Left lung (tissue), 10 donors: ENCODE data around the gene IMMP2L. TPM values are rescaled to one million over a fixed set of nuclear protein-coding genes. Genes with fewer than 3 reads are reported as not detected.

ENCODE experiments used
- ATAC-seq: fragments of 200-7000 bp; cut with Tn5 transposase; one replicate; pipeline ENCODE4 v1.9.1; 2020; ENCODE audit warnings: moderate library complexity
- DNase-seq, 4 donors: peaks; one replicate each; pipeline ENCODE4 v3.0.0-alpha.2; 2013 to 2020
- H3K27ac ChIP-seq, 2 donors: fragments of 200-600 bp; sonication (generic) in 1 of 2; one replicate each; pipeline versions ENCODE4 v1.5.0 to v1.8.0; 2020 to 2021
- H3K27me3 ChIP-seq, 2 donors: fragments of 200-600 bp; sonication (generic) in 1 of 2; one replicate each; pipeline versions ENCODE4 v1.5.0 to v1.8.0; 2020 to 2021
- H3K36me3 ChIP-seq, 2 donors: fragments of 200-600 bp; sonication (generic) in 1 of 2; one replicate each; pipeline versions ENCODE4 v1.5.0 to v1.8.0; 2020 to 2021
- H3K4me1 ChIP-seq, 2 donors: fragments of 200-600 bp; one replicate each; pipeline ENCODE4 v1.8.0; 2021
- H3K4me3 ChIP-seq, 2 donors: fragments of 200-600 bp; sonication (generic) in 1 of 2; one replicate each; pipeline versions ENCODE4 v1.5.0 to v1.8.0; 2020 to 2021; ENCODE audit warnings: mild to moderate bottlenecking in 1 of 2
- H3K9me3 ChIP-seq, 2 donors: fragments of 200-600 bp; sonication (generic) in 1 of 2; one replicate each; pipeline versions ENCODE4 v1.5.0 to v1.8.0; 2020 to 2021
- intact Hi-C, 2 donors: fragments of 100-400 bp; cut with DNase I; formaldehyde crosslinking; loops; one replicate each; pipeline versions ENCODE4 v1.11.2 to v1.14.2; 2022
- polyA plus RNA-seq, 6 donors: library from polyadenylated mRNA; unstranded; fragments of 120-200 nt; gene quantifications; one replicate each; pipeline ENCODE4 v1.2.1, GENCODE V29; 2013; ENCODE audit not compliant: insufficient read length in 6 of 6
- total RNA-seq, 2 donors: library from RNA; stranded (reverse); fragmentation: NEBNext Ultra II Directional; extraction: Animal tissue kit (Norgen Biotek cat#: 25700); gene quantifications; one replicate each; pipeline ENCODE4 v1.2.1, GENCODE V29; 2021
- TF ChIP-seq, protein P1 (sequence below), 2 donors: fragments of 200-600 bp; sonication (generic) in 1 of 2; IDR thresholded peaks; one replicate each; pipeline versions ENCODE4 v1.5.0 to v1.8.0; 2021; ENCODE audit warnings: antibody characterized with exemption in 2 of 2
- donor health status: DM: no; HTN: yes; CAD: no.
- donor health status: DM: no; HTN: no; CAD: no.

Gene IMMP2L
- total and polyA plus RNA-seq, 8 donors: 10.3 to 30.1 (median 25.7) TPM

DNA sequence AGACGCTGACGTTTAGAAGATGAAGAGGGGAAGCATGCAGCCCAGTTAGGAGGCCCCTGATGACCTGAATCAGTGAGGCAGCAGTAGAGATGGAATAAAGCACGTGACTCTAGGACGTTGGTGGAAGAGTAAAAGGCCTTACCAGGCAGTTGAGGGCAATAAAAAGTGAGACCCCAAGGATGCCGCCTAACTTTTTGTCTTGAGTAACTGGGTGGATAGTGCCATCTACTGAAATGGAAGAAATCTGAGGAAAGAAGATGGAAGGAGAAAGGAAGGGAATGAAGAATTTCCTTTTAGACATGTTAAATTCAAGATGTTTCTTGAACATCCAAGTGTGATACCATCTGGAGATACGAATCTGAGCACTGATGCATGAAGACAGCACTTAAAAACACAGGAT lies 691.4 kb downstream of the IMMP2L start:
- TF ChIP-seq, protein P1, sequence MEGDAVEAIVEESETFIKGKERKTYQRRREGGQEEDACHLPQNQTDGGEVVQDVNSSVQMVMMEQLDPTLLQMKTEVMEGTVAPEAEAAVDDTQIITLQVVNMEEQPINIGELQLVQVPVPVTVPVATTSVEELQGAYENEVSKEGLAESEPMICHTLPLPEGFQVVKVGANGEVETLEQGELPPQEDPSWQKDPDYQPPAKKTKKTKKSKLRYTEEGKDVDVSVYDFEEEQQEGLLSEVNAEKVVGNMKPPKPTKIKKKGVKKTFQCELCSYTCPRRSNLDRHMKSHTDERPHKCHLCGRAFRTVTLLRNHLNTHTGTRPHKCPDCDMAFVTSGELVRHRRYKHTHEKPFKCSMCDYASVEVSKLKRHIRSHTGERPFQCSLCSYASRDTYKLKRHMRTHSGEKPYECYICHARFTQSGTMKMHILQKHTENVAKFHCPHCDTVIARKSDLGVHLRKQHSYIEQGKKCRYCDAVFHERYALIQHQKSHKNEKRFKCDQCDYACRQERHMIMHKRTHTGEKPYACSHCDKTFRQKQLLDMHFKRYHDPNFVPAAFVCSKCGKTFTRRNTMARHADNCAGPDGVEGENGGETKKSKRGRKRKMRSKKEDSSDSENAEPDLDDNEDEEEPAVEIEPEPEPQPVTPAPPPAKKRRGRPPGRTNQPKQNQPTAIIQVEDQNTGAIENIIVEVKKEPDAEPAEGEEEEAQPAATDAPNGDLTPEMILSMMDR (IDR thresholded peaks at IDR 0.05): no peak
- Histone ChIP-seq H3K27ac (no peak overlapping the region), H3K27me3 (no peaks in the 10 kb centered on the region), H3K4me1 (no peaks in the 10 kb centered on the region), H3K36me3 (no peaks in the 10 kb centered on the region), H3K4me3 (no peak overlapping the region), H3K9me3 (peaks cover 0 to 3% of the 10 kb centered on the region in 2 donors)
- DNase-seq: no peak
- intact Hi-C loops: no loop called here
- no peak for ATAC-seq

DNA sequence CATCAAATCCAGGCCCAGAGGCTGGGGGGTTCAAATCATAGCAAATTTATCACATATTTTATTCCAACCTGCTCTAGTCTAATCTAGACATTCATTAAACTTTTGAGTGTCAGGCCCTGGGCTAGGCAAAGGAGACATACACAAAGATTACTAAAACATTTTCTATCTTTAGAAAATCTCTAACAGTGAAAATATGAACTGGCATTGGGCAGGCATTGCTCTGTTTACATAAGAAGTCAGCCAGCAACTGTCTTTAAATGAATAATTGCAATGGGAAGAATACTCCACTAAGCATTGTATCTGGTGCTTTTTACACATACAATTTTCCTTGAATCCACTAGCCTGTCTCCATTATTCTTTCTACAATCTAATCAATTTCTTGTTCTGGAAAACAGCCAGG lies 693.8 kb downstream of the IMMP2L start:
- no peaks in the 10 kb centered on the region for H3K36me3 ChIP-seq
- DNase-seq (no peak), ATAC-seq (no peak)
- H3K27ac ChIP-seq: no peak overlapping the region
- H3K27me3 ChIP-seq: no peaks in the 10 kb centered on the region
- peaks cover 0 to 3% of the 10 kb centered on the region in 2 donors for H3K9me3 ChIP-seq
- intact Hi-C loops: no loop called here
- no peak overlapping the region for H3K4me3 ChIP-seq
- TF ChIP-seq, protein P1 (IDR thresholded peaks at IDR 0.05): no peak
- H3K4me1 ChIP-seq: no peaks in the 10 kb centered on the region

DNA sequence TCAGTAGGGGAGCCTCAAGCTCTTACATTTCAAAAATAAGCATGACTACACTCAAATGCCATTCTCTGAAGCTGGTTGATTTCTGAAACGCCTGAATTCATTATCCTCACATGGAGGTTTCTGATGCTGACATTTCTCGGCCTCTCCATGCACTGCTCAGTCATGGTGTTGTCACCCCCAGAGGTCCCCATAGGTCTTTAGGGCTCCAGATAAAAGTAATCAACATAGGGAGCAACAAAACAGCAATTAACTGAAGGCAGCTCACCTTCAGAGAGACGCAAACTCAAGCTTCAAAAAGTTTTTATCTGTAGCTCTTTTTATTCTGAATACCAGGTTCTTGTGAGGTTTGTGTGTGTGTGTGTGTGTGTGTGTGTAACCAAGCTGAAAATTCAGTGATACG lies 694.5 kb downstream of the IMMP2L start:
- H3K9me3 ChIP-seq: peaks cover 0 to 3% of the 10 kb centered on the region in 2 donors
- H3K27me3 ChIP-seq: no peaks in the 10 kb centered on the region
- no peak overlapping the region for H3K27ac ChIP-seq
- H3K4me3 ChIP-seq: no peak overlapping the region
- no peaks in the 10 kb centered on the region for H3K4me1 ChIP-seq
- H3K36me3 ChIP-seq: no peaks in the 10 kb centered on the region
- ATAC-seq: no peak
- TF ChIP-seq, protein P1 (IDR thresholded peaks at IDR 0.05): no peak
- intact Hi-C loops: no loop called here
- DNase-seq: no peak

DNA sequence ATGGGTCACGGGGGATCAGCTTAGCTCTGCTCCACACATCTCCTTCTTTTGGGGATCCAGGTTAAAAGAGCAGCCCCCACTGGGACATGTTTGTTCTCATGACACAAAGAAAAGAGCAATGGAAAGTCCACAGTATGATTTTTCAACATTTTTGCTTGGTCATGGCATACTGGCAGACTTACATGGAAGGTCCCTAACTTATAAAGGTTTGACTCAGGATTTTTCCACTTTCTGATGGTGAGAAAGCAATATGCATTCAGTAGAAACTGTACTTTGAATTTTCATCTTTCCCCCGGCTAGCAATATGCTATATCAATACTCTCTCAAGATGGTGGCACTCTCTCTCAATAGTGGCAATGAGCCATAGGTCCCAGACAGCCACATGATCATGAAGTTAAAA lies 699.0 kb downstream of the IMMP2L start:
- Histone ChIP-seq H3K36me3 (no peaks in the 10 kb centered on the region), H3K9me3 (peaks cover 0 to 3% of the 10 kb centered on the region in 2 donors), H3K27me3 (no peaks in the 10 kb centered on the region), H3K4me1 (no peaks in the 10 kb centered on the region), H3K27ac (no peak overlapping the region), H3K4me3 (no peak overlapping the region)
- no peak for DNase-seq
- no peak for ATAC-seq
- TF ChIP-seq, protein P1 (IDR thresholded peaks at IDR 0.05): no peak
- intact Hi-C loops: no loop called here

DNA sequence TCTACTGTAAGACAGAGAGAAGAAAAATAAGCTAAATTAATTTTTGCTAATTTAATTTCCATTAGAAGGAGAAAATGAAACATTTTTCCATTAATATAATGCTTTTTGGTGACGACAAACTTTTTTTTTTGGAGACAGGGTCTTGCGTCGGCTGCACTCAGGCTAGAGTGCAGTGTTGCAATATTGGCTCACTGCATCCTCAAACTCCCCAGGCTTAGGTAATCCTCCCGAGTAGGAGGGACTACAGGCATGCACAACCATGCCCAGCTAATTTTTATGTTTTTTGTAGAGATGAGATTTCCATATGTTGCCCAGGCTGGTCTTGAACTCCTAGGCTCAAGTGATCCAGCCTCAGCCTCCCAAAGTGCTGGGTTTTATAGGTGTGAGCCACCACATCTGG lies 701.1 kb downstream of the IMMP2L start:
- DNase-seq: no peak
- Histone ChIP-seq H3K9me3 (no peaks in the 10 kb centered on the region), H3K27ac (no peak overlapping the region), H3K27me3 (no peaks in the 10 kb centered on the region), H3K4me1 (no peaks in the 10 kb centered on the region), H3K4me3 (no peak overlapping the region), H3K36me3 (no peaks in the 10 kb centered on the region)
- TF ChIP-seq, protein P1 (IDR thresholded peaks at IDR 0.05): no peak
- no peak for ATAC-seq
- intact Hi-C loops: no loop called here
